Stimulated activated CD8-positive, alpha-beta memory T cell treated with anti-CD3 and anti-CD28 coated beads, Interleukin-15, amount 100 ng/mL, for 48 hours (primary cell): ENCODE data around the gene TRAF7.
"Not testable (repeated sequence)": the region's sequence is repeated elsewhere in the genome, so short reads cannot be mapped to it uniquely, and the experiment has no call there.

ENCODE experiments used
- DNase-seq, 2 donors: peaks; one replicate each; pipeline ENCODE4 v3.0.0-alpha.2; 2020; ENCODE audit warnings: low read depth in 2 of 2

TRAF7 gene

DNA sequence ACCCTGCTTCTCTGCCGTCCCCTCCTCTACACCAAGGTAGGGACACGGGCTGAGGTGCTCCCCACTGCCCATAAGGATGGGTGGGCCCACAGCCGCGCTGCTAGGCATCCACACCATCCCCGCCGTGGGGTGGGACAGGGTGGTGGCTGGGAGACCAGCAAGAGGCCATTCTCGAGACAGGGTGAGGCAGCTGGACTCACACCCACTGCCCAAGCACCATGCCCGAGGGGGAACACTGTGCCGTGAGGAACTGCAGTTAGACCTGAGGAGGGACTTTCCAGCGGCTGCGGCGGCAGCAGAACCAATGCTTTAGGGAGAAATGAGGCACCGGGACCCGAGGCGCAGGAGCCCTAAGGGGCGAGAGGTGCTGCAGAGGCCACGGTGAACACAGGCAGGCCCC, 33.2 kb upstream of the TRAF7 start:
- no peak for DNase-seq

DNA sequence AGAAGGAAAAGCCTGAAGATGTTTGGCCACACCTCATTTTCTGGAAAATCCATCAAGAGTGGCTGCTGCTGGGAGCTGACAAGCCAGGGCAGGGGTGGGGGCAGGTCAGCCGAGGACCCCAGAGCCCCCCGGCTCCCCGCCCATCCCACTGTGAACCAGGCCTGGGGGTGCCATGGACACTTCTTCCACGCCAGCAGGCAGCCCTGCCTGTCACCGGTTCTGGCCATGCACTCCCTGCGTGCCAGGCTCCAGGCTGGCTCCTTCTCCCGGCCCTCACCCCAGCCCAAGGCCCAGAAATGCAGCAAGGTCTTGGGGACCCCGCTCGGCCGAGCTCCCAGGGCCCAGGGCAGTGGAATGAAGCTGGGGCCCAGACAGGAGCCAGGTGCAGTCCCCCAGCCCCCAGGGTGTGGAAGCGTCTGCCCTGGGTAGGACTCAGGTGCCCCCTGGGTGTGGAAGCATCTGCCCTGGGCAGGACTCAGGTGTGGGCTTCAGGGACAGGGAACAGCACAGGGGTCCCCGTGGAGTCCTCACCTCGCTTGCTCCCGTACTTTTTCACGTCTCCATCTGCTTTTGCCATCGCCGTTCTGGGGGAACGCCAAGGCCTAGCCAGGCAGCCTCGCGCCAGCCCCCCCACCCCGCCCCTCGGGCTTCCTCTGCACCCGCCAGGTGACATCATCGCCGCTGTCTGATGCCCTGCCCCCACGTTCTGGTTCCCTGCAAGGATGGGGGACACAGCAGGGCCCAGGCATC, 32.5 kb upstream of the TRAF7 start:
- not testable (repeated sequence) for DNase-seq

- DNase-seq: not testable (repeated sequence)
These were observed 31.7 kb upstream of the TRAF7 start for GRCh38 chr16:2123706-2124376.

DNA sequence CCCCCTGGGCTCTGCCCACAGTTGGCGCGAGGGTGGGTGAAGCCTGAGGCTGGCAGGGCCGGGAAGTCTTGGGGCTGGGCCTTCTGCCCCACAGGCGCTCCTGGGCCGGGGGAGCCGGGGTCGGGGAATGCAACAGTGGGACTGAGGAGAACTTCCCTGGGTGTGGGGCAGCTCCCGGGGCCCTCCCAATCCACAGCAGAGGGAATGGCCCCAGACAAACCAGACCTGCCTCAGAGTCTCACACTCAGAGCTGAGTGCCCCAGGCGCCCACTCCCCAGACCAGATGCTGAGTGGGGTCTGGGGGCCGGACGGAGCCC, 31.2 kb upstream of the TRAF7 start:
- DNase-seq: not testable (repeated sequence)

DNA sequence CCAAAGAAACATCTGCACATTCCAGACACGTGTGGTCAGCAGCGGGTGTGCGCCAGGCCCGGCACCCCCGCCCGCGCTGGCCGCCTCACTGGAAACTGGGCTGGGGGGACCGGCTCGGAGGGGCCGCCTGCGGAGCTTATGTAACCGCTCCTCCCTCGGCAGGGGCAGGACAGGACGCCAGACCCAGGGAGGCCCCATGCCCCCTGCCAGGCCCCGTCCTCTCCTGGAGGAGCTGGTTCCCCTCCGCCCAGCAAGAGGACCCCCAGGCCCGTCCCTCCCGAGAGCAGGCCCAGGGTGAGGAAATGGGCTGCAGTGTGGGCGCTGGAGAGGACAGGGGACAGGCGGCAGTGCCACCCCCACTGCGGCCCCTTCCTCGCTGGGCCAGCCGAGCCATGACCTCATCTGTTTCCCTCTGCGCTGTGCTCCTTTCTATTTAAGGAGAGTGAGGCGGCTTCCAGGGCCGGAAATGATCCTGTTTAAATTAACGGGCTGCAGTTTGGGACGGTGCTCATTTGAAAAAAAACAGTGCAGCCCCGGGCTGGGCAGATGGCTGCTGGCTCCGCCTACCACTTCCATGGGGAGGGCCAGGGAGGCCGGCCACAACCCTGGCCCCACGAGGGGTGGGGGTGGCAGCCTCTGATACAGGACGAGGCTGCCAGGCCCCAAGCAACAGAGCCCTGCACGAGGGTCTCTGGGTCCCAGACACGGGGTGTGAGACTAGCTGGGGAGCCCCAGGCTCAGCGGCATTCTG, 30.7 kb upstream of the TRAF7 start:
- not testable (repeated sequence) for DNase-seq

GRCh38 chr16:2125609-2126008, 30.0 kb upstream of the TRAF7 start:
- DNase-seq: not testable (repeated sequence)

DNA sequence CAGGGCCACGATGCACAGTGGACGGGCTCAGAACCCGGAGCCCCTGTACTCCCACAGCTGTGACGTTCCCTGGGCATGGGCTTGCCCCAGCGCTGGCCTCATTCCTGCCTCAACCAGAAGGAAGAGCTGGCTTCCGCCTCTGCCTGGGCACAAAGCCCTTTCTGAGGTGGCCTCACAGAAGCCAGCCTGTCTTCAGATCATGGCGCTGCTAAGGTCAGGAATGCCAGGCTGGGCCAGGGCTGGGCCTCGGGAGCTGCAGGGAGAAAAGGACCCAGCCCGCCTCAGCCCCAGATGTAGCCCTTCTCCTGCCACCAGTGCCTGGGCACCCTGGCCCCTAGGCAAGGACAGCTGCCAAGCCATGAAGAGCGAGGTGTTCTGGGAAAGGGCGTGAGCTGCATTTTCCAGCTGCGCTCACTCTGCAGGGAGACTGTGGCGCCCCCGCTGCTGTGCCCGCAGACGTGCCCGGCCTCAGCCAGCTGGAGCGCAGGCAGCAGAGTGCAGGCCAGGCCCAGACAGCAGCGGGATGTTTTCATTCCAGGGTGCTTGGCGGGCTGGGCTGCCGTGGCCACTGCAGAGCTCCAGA, 29.3 kb upstream of the TRAF7 start:
- not testable (repeated sequence) for DNase-seq

GRCh38 chr16:2126928-2127556, 28.5 kb upstream of the TRAF7 start:
- not testable (repeated sequence) for DNase-seq

GRCh38 chr16:2127630-2128280, 27.8 kb upstream of the TRAF7 start:
- DNase-seq: not testable (repeated sequence)

- not testable (repeated sequence) for DNase-seq
These were observed 26.3 kb upstream of the TRAF7 start for GRCh38 chr16:2129251-2129650.

DNA sequence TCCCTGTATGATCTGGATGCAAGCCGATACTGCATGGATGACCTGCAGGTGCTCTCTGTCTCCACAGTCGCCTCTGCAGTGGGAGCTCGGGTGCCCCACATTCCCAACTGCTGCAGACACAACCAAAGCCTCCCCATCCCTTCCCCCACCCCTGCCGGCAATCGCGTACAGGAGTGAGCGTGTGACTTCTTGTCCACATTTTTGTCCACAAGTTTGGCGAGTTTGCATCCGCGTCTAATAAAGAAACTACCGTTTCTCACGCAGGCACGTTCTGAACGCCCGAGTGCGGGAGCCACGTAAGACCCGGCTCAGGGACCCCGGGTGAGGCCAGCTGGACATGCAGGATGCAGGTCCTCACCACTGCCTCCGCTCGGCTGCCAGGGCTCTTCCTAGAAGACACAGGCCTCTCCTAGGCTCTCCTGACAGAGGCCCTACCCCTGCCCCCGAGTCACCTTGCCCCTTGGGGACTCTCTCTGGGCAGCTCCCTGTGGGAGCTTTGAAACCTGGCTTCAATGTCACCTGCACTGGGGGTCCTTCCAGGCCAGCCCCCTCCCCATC, 25.6 kb upstream of the TRAF7 start:
- not testable (repeated sequence) for DNase-seq

GRCh38 chr16:2133797-2134196, 21.8 kb upstream of the TRAF7 start:
- DNase-seq: not testable (repeated sequence)

DNA sequence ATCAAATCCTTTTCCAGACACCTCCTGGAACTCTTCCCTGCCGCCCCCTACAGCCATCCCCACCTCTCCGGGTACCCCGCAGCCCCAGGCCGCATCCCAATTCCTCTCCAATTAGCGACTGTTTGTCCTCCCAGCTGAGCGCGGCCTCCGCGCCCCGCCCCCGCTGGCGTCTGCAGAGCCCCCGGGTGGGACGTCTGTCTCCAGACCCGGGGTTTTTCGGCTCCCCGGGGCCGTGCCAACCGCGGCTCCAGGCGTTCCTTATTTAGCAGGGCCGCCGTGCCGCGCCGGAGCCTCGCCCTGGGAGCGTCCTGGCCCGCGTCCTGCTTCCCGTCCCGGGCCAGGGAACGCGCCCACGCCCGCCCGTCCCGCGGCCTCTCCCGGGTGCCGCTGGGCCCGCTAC, 20.5 kb upstream of the TRAF7 start:
- DNase-seq: not testable (repeated sequence)

GRCh38 chr16:2135770-2136490, 19.7 kb upstream of the TRAF7 start, which contains the start of gene PKD1:
TSS of gene PKD1 (minus strand) at chr16:2135898. CDS start at chr16:2135689, 209 bp downstream.
- peak; percentile 98 to 99 for DNase-seq

GRCh38 chr16:2142942-2143877, 12.4 kb upstream of the TRAF7 start:
- DNase-seq: no peak

- no peak for DNase-seq
These were observed 11.6 kb upstream of the TRAF7 start for GRCh38 chr16:2143878-2144485.

DNA sequence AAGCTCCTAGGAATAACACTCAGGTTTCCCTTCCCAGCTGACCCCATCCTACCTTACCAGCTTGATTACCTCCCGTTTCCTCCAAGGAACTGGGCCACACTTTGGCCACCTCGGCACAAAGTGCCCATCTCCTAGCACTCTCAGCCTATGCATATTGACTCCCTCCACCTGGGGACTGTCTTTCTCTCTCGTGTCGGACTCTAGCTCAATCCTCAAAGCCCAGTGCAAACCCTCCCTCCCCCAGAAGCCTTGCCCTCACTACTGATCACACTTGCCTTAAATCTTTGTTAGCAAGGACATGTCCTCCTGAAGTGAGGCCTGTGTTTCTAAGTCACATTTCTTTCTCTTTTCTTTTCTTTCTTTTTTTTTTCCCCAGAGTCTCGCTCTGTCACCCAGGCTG, 9.7 kb upstream of the TRAF7 start:
- no peak for DNase-seq

GRCh38 chr16:2147378-2147777, 8.2 kb upstream of the TRAF7 start:
- DNase-seq: no peak
